Hepatocyte (in vitro differentiated cells): Measurements from ENCODE around the gene CNNM2.

ENCODE experiments used
- CTCF ChIP-seq: fragments of 200-600 bp; sonication (generic); IDR thresholded peaks from 2 replicates; pipeline ENCODE4 v1.5.1; 2016; ENCODE audit warnings: antibody characterized with exemption, mild to moderate bottlenecking; ENCODE audit not compliant: poor library complexity
- EZH2 ChIP-seq: fragments of 200-600 bp; sonication (generic); IDR thresholded peaks from 2 replicates; pipeline ENCODE4 v1.6.1; 2016; ENCODE audit warnings: antibody characterized with exemption, mild to moderate bottlenecking, borderline replicate concordance
- EZH2phosphoT487 ChIP-seq: fragments of 200-600 bp; sonication (generic); IDR thresholded peaks from one replicate; pipeline ENCODE4 v1.6.1; 2018; ENCODE audit warnings: antibody characterized with exemption, mild to moderate bottlenecking, low read depth, moderate library complexity; ENCODE audit not compliant: unreplicated experiment, severe bottlenecking

GRCh38 chr10:103049237-103049636 lies 131.1 kb downstream of the CNNM2 start:
- TF ChIP-seq CTCF, result no peak
- TF ChIP-seq EZH2, result no peak
- TF ChIP-seq EZH2phosphoT487, result no peak
